ENCODE data around the gene VPS13C.

GRCh38 chr15:61943992-61944391 is 116.3 kb downstream of the VPS13C start:
- TF ChIP-seq SIN3A (IDR thresholded peaks at IDR 0.05; ENCODE audit: borderline replicate concordance, insufficient read depth, low read depth, low read length) (no peak), CTCF (IDR thresholded peaks at IDR 0.05) (no peak), POLR2AphosphoS5 (IDR thresholded peaks at IDR 0.05; ENCODE audit: low read depth, low read length) (no peak), REST (IDR thresholded peaks at IDR 0.05; ENCODE audit: insufficient read depth in 1 of 2, low read depth in 2 of 2, low read length in 1 of 2) (no peak)
